Stomach smooth muscle (tissue), 2 donors: ENCODE measurements around the gene ABRACL.
"Not testable (repeated sequence)": the region's sequence is repeated elsewhere in the genome, so short reads cannot be mapped to it uniquely, and the experiment has no call there.

ENCODE experiments used
- H3K27ac ChIP-seq: one replicate; pipeline ENCODE4 v1.7.0; 2013; ENCODE audit warnings: mild to moderate bottlenecking, low read length, inconsistent platforms
- H3K27me3 ChIP-seq, 2 donors: one replicate each; pipeline ENCODE4 v1.7.0; 2013; ENCODE audit warnings: low read length in 2 of 2; ENCODE audit not compliant: insufficient read depth in 2 of 2, control insufficient read depth in 1 of 2
- H3K36me3 ChIP-seq, 2 donors: one replicate each; pipeline ENCODE4 v1.7.0; 2013; ENCODE audit warnings: low read length in 2 of 2; ENCODE audit not compliant: control insufficient read depth in 2 of 2, insufficient read depth in 2 of 2
- H3K4me1 ChIP-seq: one replicate; pipeline ENCODE4 v1.7.0; 2013; ENCODE audit warnings: low read length; ENCODE audit not compliant: control insufficient read depth, insufficient read depth
- H3K4me3 ChIP-seq, 2 donors: one replicate each; pipeline ENCODE4 v1.7.0; 2013; ENCODE audit warnings: low read length in 2 of 2
- H3K9ac ChIP-seq, 2 donors: one replicate each; pipeline ENCODE4 v1.7.0; 2013; ENCODE audit warnings: low read length in 2 of 2, mild to moderate bottlenecking in 1 of 2
- H3K9me3 ChIP-seq, 2 donors: one replicate each; pipeline ENCODE4 v1.7.0; 2013; ENCODE audit warnings: low read length in 2 of 2; ENCODE audit not compliant: control insufficient read depth in 2 of 2
- donor health status: healthy.
- donor health status: Pancreatic carcinoma.

Gene ABRACL

GRCh38 chr6:139011980-139012379 is 16.6 kb upstream of the ABRACL start:
- Histone ChIP-seq H3K9ac (no peak overlapping the region), H3K36me3 (no peaks in the 10 kb centered on the region), H3K4me3 (no peak overlapping the region), H3K9me3 (no peaks in the 10 kb centered on the region), H3K4me1 (no peaks in the 10 kb centered on the region), H3K27ac (no peak overlapping the region), H3K27me3 (no peaks in the 10 kb centered on the region)

DNA sequence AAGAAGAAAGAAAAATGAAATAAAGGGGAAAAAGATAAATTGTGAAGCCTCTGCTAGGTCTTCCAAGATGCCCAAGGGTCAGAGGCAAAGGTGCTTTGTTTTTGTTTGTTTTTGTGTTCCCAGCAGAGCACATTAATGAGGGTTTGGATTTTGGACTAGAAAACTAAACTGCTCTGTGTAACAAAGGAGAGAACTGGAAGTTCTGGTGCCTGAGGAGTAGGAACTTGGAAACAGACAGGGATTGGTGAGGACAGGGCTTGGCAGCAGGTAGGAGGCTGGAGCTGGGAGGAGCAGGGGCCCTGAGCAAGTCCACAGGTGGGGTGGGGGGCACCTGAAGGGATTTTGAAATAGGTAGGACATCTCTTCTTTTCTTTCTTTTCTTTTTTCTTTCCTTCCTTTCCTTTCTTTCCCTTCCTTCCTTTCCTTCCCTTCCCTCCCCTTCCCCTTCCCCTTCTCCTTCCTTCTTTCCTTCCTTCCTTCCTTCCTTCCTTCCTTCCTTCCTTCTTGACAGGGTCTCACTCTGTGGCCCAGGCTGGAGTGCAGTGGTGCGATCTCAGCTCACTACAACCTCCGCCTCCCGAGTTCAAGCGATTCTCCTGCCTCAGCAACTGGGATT is 15.3 kb upstream of the ABRACL start:
- Histone ChIP-seq H3K9ac (no peak overlapping the region), H3K4me3 (no peak overlapping the region), H3K9me3 (no peaks in the 10 kb centered on the region), H3K36me3 (no peaks in the 10 kb centered on the region), H3K4me1 (peaks cover 3% of the 10 kb centered on the region), H3K27me3 (no peaks in the 10 kb centered on the region), H3K27ac (no peak overlapping the region)

DNA sequence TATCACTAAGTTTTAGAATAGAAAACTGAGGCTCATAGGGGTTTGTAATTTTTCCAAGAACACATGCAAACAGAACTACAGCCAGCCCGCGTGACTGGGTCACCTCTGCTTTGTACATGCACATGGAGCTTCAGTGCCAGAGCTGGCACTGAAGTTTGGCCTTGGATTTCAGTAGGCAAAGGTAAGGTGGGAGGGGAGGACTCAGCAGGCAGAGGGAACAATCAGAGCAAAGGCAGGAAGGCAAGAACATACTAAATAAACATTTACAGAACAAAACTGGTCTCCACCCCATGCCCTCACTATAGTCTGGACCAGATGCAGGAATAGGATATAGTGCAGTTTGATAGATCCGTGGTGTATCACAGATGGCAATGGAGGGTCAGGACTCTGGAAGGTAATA is 13.6 kb upstream of the ABRACL start:
- no peak overlapping the region for H3K4me3 ChIP-seq
- no peaks in the 10 kb centered on the region for H3K27me3 ChIP-seq
- H3K27ac ChIP-seq: no peak overlapping the region
- H3K9me3 ChIP-seq: no peaks in the 10 kb centered on the region
- H3K4me1 ChIP-seq: peaks cover 3% of the 10 kb centered on the region
- H3K9ac ChIP-seq: no peak overlapping the region
- H3K36me3 ChIP-seq: no peaks in the 10 kb centered on the region

DNA sequence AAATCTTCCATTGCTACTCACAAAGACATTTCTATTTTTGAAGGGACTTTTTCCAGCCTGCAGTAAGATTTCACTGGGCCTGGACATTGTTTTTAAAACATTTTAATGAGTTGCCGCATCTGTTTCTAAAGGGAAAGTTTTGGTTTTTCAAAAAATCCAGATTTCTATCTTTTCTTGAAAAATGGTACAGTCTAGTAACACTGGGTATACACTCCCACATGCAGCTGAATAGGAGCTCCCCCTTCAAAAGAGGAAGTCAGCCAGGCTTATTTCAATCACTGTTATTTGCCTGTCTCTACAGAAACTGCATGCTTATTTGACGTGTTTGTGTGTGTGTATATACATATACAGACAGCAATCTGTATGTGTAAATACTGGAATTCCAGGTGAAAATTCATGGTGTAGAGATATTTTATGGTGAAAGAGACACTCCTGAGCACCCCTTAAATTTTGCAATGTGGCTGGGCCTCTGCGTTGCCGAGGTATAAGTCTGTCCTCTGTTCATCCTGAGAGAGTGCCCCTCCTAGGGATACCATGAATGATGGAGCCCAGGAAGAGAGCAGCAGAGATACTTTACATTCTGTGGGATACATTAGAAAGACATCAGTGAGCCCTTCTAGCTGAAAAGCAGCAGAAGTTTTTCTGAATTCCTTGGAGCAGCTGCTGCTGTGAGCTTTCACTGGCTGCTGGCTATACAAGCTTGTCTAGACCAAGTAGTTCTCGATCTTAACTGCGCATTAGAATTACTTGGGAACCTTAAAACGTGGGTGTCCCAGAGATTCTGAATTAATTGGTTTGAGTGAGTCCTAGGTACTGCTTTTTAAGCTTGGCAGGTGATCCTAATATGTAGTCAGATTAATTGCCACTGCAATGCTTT is 12.0 kb upstream of the ABRACL start:
- no peaks in the 10 kb centered on the region for H3K36me3 ChIP-seq
- H3K9me3 ChIP-seq: no peaks in the 10 kb centered on the region
- no peak overlapping the region for H3K27ac ChIP-seq
- H3K9ac ChIP-seq: peak overlapping the region in 1 of 2 donors; percentile 7
- H3K4me1 ChIP-seq: peaks cover 3% of the 10 kb centered on the region
- no peaks in the 10 kb centered on the region for H3K27me3 ChIP-seq
- H3K4me3 ChIP-seq: no peak overlapping the region

GRCh38 chr6:139017227-139017626 is 11.3 kb upstream of the ABRACL start:
- no peak overlapping the region for H3K9ac ChIP-seq
- peaks cover 3% of the 10 kb centered on the region for H3K4me1 ChIP-seq
- no peaks in the 10 kb centered on the region for H3K36me3 ChIP-seq
- H3K4me3 ChIP-seq: no peak overlapping the region
- H3K27me3 ChIP-seq: no peaks in the 10 kb centered on the region
- no peak overlapping the region for H3K27ac ChIP-seq
- no peaks in the 10 kb centered on the region for H3K9me3 ChIP-seq

GRCh38 chr6:139019722-139020121 is 8.8 kb upstream of the ABRACL start:
- H3K4me1 ChIP-seq: peaks cover 3% of the 10 kb centered on the region
- no peaks in the 10 kb centered on the region for H3K27me3 ChIP-seq
- H3K9ac ChIP-seq: no peak overlapping the region
- H3K36me3 ChIP-seq: no peaks in the 10 kb centered on the region
- no peak overlapping the region for H3K4me3 ChIP-seq
- H3K9me3 ChIP-seq: no peaks in the 10 kb centered on the region
- H3K27ac ChIP-seq: no peak overlapping the region

DNA sequence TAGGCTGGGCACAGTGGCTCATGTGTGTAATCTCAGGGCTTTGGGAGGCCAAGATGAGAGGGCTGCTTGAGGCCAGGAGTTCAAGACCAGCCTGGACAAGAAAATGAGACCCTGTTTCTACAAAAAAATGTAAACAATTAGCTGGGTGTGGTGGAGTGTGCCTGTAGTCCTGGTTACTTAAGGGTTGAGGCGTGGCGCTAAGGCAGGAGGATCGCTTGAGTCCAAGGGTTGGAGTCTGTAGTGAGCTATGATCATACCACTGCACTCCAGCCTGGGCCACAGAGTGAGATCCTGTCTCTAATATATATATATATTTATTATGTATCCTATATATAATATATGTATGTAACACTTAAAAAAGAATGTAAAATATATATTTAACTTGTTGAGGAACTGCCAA is 7.9 kb upstream of the ABRACL start:
- no peaks in the 10 kb centered on the region for H3K36me3 ChIP-seq
- H3K27ac ChIP-seq: no peak overlapping the region
- no peak overlapping the region for H3K9ac ChIP-seq
- H3K27me3 ChIP-seq: no peaks in the 10 kb centered on the region
- H3K4me1 ChIP-seq: peaks cover 3% of the 10 kb centered on the region
- H3K4me3 ChIP-seq: no peak overlapping the region
- H3K9me3 ChIP-seq: no peaks in the 10 kb centered on the region

GRCh38 chr6:139025416-139025815 is 3.1 kb upstream of the ABRACL start:
- not testable (repeated sequence) for H3K27me3 ChIP-seq, H3K36me3 ChIP-seq, H3K9me3 ChIP-seq, H3K27ac ChIP-seq, H3K4me3 ChIP-seq, H3K9ac ChIP-seq
- H3K4me1 ChIP-seq: peaks cover 17% of the 10 kb centered on the region

DNA sequence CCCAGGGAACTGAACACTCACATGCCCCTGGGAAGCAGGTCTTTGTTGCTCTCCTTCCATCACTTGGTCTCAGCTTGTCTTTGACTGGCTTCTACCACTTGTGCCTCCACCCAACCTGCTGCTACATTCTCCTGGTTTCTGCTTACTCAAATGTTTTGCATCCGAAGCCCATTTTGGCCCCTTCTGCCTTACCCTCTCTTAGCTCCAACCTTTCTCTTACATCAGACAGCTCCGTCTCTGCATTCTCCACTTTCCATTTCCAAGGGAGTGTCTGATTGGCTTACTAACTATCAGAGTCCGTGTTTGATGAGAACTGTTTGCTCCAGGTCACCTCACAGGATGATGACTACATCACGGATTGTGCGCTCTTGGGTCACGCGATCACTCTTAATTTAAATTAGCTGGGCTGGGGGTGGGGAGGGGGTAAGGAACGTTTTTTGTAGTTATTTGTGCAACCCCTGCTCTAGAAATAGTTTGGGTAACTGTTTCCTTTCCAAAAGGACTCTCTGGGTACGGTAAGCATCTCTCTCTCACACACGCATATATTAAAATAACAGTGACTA is 844 bp upstream of the ABRACL start:
- Histone ChIP-seq H3K9ac (peak overlapping the region in 1 of 2 donors; percentile 62), H3K27me3 (no peaks in the 10 kb centered on the region), H3K27ac (no peak overlapping the region), H3K9me3 (no peaks in the 10 kb centered on the region), H3K36me3 (no peaks in the 10 kb centered on the region), H3K4me3 (peak overlapping the region; percentile 81 to 88), H3K4me1 (peaks cover 17% of the 10 kb centered on the region)

DNA sequence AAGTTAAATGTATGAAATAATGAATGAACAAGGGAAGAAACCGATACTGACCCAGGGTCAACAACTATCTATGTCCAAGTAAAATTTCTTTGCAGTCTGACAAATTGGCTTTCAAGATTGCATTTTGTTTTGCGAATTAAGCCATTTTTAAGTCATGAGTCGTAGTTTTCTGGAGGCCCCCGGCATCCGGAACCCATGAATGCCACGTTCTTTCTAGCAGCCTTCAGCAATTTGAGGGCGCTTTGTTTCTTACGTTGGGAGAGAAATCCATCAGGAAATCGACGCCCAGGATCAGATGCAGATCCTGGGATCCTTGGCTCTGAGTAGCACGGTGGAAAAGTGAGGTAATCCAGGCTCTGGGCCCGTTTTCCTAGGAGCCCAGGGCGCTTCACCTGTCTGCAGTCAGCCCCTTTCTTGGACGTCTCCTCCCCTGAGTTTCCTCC is 309 bp upstream of the ABRACL start:
- H3K9me3 ChIP-seq: no peaks in the 10 kb centered on the region
- H3K27ac ChIP-seq: peak overlapping the region; percentile 11
- H3K4me3 ChIP-seq: peak overlapping the region; percentile 81 to 88
- H3K27me3 ChIP-seq: no peaks in the 10 kb centered on the region
- peaks cover 17% of the 10 kb centered on the region for H3K4me1 ChIP-seq
- no peaks in the 10 kb centered on the region for H3K36me3 ChIP-seq
- peak overlapping the region; percentile 62 to 68 for H3K9ac ChIP-seq
